Hepatocyte (in vitro differentiated cells): ENCODE measurements around the gene SLC17A9.

Experiments used
- CTCF ChIP-seq: fragments of 200-600 bp; sonication (generic); IDR thresholded peaks from 2 replicates; pipeline ENCODE4 v1.5.1; 2016; ENCODE audit warnings: antibody characterized with exemption, mild to moderate bottlenecking; ENCODE audit not compliant: poor library complexity
- EZH2 ChIP-seq: fragments of 200-600 bp; sonication (generic); IDR thresholded peaks from 2 replicates; pipeline ENCODE4 v1.6.1; 2016; ENCODE audit warnings: antibody characterized with exemption, mild to moderate bottlenecking, borderline replicate concordance

- TF ChIP-seq CTCF (no peak), EZH2 (no peak)
Measured at GRCh38 chr20:62976886-62977285, 24.4 kb downstream of the SLC17A9 start.
